RPMI7951 (cell line): ENCODE data around the gene DNAJC1. TPM values are rescaled to one million over a fixed set of nuclear protein-coding genes. Genes with fewer than 3 reads are reported as not detected.
"Not testable (repeated sequence)": the region's sequence is repeated elsewhere in the genome, so short reads cannot be mapped to it uniquely, and the experiment has no call there.

ENCODE experiments used
- DNase-seq: peaks from one replicate; pipeline ENCODE4 v3.0.0-alpha.2; 2012; ENCODE audit warnings: low read depth
- total RNA-seq: library from RNA; depleted of rRNA; stranded (reverse); fragments of >200 nt; shearing (Covaris generic); gene quantifications from 2 replicates; pipeline ENCODE4 v1.2.3, GENCODE V29; 2014

The DNAJC1 gene
- total RNA-seq, 1 experiment from 2014 or later: 30.5 TPM

- no peak for DNase-seq
These were observed 176.2 kb downstream of the DNAJC1 start for GRCh38 chr10:21827308-21827707.

- DNase-seq: no peak
These were observed 176.8 kb downstream of the DNAJC1 start for GRCh38 chr10:21826725-21827124.

GRCh38 chr10:21825345-21825744, 178.2 kb downstream of the DNAJC1 start:
- DNase-seq: no peak

- no peak for DNase-seq
These were observed 179.1 kb downstream of the DNAJC1 start for GRCh38 chr10:21824409-21824808.

GRCh38 chr10:21823617-21824016, 179.9 kb downstream of the DNAJC1 start:
- DNase-seq: no peak

GRCh38 chr10:21822273-21822672, 181.3 kb downstream of the DNAJC1 start:
- DNase-seq: not testable (repeated sequence)

GRCh38 chr10:21820952-21821351, 182.6 kb downstream of the DNAJC1 start:
- no peak for DNase-seq

- DNase-seq: not testable (repeated sequence)
These were observed 185.1 kb downstream of the DNAJC1 start for GRCh38 chr10:21818416-21818815.

- DNase-seq: no peak
These were observed 188.7 kb downstream of the DNAJC1 start for GRCh38 chr10:21814866-21815265.

- no peak for DNase-seq
These were observed 189.6 kb downstream of the DNAJC1 start for GRCh38 chr10:21813946-21814345.

GRCh38 chr10:21811245-21811585, 192.3 kb downstream of the DNAJC1 start:
- DNase-seq: no peak

GRCh38 chr10:21810582-21811244, 192.8 kb downstream of the DNAJC1 start:
- no peak for DNase-seq

GRCh38 chr10:21808550-21808949, 195.0 kb downstream of the DNAJC1 start:
- DNase-seq: no peak

- no peak for DNase-seq
These were observed 196.3 kb downstream of the DNAJC1 start for GRCh38 chr10:21807180-21807579.

- DNase-seq: no peak
These were observed 200.2 kb downstream of the DNAJC1 start for GRCh38 chr10:21803374-21803773.

- DNase-seq: no peak
These were observed 201.9 kb downstream of the DNAJC1 start for GRCh38 chr10:21801609-21802008.

GRCh38 chr10:21797984-21798765, 205.4 kb downstream of the DNAJC1 start:
- DNase-seq: no peak

GRCh38 chr10:21797533-21797932, 206.0 kb downstream of the DNAJC1 start:
- no peak for DNase-seq

- no peak for DNase-seq
These were observed 212.3 kb downstream of the DNAJC1 start for GRCh38 chr10:21791276-21791675.

GRCh38 chr10:21776883-21777282, 226.6 kb downstream of the DNAJC1 start:
- no peak for DNase-seq

- no peak for DNase-seq
These were observed 232.3 kb downstream of the DNAJC1 start for GRCh38 chr10:21771219-21771618.

- no peak for DNase-seq
These were observed 234.5 kb downstream of the DNAJC1 start for GRCh38 chr10:21769041-21769440.

- DNase-seq: no peak
These were observed 238.9 kb downstream of the DNAJC1 start for GRCh38 chr10:21764466-21765189.
